HG03558 (cell line): ENCODE measurements around the gene LY6G6D.

ENCODE experiments used
- ATAC-seq: cut with Tn5 transposase; IDR thresholded peaks from one replicate; pipeline ENCODE4 v1.9.1; 2021; ENCODE audit warnings: moderate number of reproducible peaks; ENCODE audit not compliant: unreplicated experiment; ENCODE audit errors: extremely low read depth

Gene LY6G6D

GRCh38 chr6:31715022-31715958 is at the start of gene LY6G6D:
Gene LY6G6D, plus strand, starts transcription at chr6:31715348. Its CDS starts 8 bp downstream, at chr6:31715356.
- no peak for ATAC-seq

GRCh38 chr6:31665501-31666336 is 49.4 kb upstream of the LY6G6D start, which contains the start of gene CSNK2B:
Gene CSNK2B, plus strand, starts transcription at chr6:31666080. Its CDS starts 752 bp downstream, at chr6:31666832.
- peak; percentile 45 for ATAC-seq

- ATAC-seq: no peak
Observed at GRCh38 chr6:31666337-31666965, 48.7 kb upstream of the LY6G6D start.

- ATAC-seq: no peak
Observed at GRCh38 chr6:31669676-31670075, 45.5 kb upstream of the LY6G6D start, which contains the start of gene LY6G5B. Gene LY6G5B, plus strand, starts transcription at chr6:31669976. Its CDS starts 975 bp downstream, at chr6:31670951.

- no peak for ATAC-seq
Observed at GRCh38 chr6:31676322-31676903, 38.7 kb upstream of the LY6G6D start.

- ATAC-seq: no peak
Observed at GRCh38 chr6:31676904-31677303, 38.2 kb upstream of the LY6G6D start.

GRCh38 chr6:31677955-31678354 is 37.2 kb upstream of the LY6G6D start:
- no peak for ATAC-seq

- no peak for ATAC-seq
Observed at GRCh38 chr6:31680226-31681134, 34.7 kb upstream of the LY6G6D start, which contains the start of gene LY6G5C. Gene LY6G5C, minus strand, starts transcription at chr6:31681067. Its CDS starts 694 bp downstream, at chr6:31680373.

- ATAC-seq: no peak
Observed at GRCh38 chr6:31681135-31681671, 33.9 kb upstream of the LY6G6D start.

GRCh38 chr6:31683591-31683990 is 31.6 kb upstream of the LY6G6D start:
- ATAC-seq: no peak

- no peak for ATAC-seq
Observed at GRCh38 chr6:31686483-31686882, 28.7 kb upstream of the LY6G6D start.

GRCh38 chr6:31687321-31687720 is 27.8 kb upstream of the LY6G6D start:
- ATAC-seq: no peak

GRCh38 chr6:31687860-31688693 is 27.1 kb upstream of the LY6G6D start:
- ATAC-seq: no peak

GRCh38 chr6:31689249-31690110 is 25.7 kb upstream of the LY6G6D start:
- ATAC-seq: no peak

- no peak for ATAC-seq
Observed at GRCh38 chr6:31690231-31691077, 24.7 kb upstream of the LY6G6D start.

GRCh38 chr6:31691078-31691463 is 24.1 kb upstream of the LY6G6D start:
- ATAC-seq: no peak
